Tibial nerve (tissue), 3 donors: Measurements from ENCODE around the gene EHD2.

Source experiments
- POLR2A ChIP-seq, 2 donors: fragments of 450-650 bp; IDR thresholded peaks; one replicate each; pipeline ENCODE4 v1.6.1; 2017; ENCODE audit warnings: antibody characterized with exemption in 2 of 2, mild to moderate bottlenecking in 2 of 2, moderate library complexity in 2 of 2
- TF ChIP-seq, protein P1 (sequence below), 5 experiments: fragments of 200-600 bp in 3 of 5; fragments of 450-650 bp in 2 of 5; sonication (generic) in 3 of 5; IDR thresholded peaks; one replicate each; pipeline ENCODE4 v1.5.1; 2016 to 2019; ENCODE audit warnings: antibody characterized with exemption in 5 of 5, mild to moderate bottlenecking in 3 of 5, moderate library complexity in 2 of 5

DNA sequence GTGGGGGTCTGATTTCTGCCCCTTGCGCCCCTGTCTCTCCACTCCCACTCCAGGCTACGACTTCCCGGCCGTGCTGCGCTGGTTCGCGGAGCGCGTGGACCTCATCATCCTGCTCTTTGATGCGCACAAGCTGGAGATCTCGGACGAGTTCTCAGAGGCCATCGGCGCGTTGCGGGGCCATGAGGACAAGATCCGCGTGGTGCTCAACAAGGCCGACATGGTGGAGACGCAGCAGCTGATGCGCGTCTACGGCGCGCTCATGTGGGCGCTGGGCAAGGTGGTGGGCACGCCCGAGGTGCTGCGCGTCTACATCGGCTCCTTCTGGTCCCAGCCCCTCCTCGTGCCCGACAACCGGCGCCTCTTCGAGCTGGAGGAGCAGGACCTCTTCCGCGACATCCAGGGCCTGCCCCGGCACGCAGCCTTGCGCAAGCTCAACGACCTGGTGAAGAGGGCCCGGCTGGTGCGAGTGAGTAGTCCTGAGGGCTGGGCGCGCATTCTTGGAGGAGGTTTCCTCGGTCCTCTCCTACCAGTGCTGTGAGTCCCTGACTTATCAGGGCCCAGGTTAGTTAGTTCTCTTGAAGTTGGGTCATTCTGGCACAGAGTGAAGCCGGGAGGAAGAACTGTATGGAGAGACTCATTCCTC lies 12.7 kb downstream of the EHD2 start:
- TF ChIP-seq POLR2A (IDR thresholded peaks at IDR 0.05): no peak
- TF ChIP-seq, protein P1, sequence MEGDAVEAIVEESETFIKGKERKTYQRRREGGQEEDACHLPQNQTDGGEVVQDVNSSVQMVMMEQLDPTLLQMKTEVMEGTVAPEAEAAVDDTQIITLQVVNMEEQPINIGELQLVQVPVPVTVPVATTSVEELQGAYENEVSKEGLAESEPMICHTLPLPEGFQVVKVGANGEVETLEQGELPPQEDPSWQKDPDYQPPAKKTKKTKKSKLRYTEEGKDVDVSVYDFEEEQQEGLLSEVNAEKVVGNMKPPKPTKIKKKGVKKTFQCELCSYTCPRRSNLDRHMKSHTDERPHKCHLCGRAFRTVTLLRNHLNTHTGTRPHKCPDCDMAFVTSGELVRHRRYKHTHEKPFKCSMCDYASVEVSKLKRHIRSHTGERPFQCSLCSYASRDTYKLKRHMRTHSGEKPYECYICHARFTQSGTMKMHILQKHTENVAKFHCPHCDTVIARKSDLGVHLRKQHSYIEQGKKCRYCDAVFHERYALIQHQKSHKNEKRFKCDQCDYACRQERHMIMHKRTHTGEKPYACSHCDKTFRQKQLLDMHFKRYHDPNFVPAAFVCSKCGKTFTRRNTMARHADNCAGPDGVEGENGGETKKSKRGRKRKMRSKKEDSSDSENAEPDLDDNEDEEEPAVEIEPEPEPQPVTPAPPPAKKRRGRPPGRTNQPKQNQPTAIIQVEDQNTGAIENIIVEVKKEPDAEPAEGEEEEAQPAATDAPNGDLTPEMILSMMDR (IDR thresholded peaks at IDR 0.05): no peak
